ENCODE measurements around the gene EPHX1. TPM values are rescaled to one million over a fixed set of nuclear protein-coding genes. Genes with fewer than 3 reads are reported as not detected.
"Not testable (repeated sequence)": the region's sequence is repeated elsewhere in the genome, so short reads cannot be mapped to it uniquely, and the experiment has no call there.

EPHX1 gene
- total RNA-seq, 1 donor from 2014 or later: 43.7 TPM

- peak; percentile 99 for DNase-seq
Measured at GRCh38 chr1:225777583-225778336, 32.2 kb upstream of the EPHX1 start, which contains the start of gene SRP9. Gene SRP9, plus strand, starts transcription at chr1:225777826. Its CDS starts 115 bp downstream, at chr1:225777941.

- no peak for DNase-seq
Measured at GRCh38 chr1:225778337-225778669, 31.6 kb upstream of the EPHX1 start.

- DNase-seq: not testable (repeated sequence)
Measured at GRCh38 chr1:225779165-225779564, 30.8 kb upstream of the EPHX1 start.

- DNase-seq: no peak
Measured at GRCh38 chr1:225780134-225780533, 29.8 kb upstream of the EPHX1 start.

- no peak for DNase-seq
Measured at GRCh38 chr1:225780630-225781029, 29.3 kb upstream of the EPHX1 start.

- not testable (repeated sequence) for DNase-seq
Measured at GRCh38 chr1:225789142-225789541, 20.8 kb upstream of the EPHX1 start.

- DNase-seq: no peak
Measured at GRCh38 chr1:225794954-225795353, 15.0 kb upstream of the EPHX1 start.

GRCh38 chr1:225796097-225796496 is 13.8 kb upstream of the EPHX1 start:
- not testable (repeated sequence) for DNase-seq

- not testable (repeated sequence) for DNase-seq
Measured at GRCh38 chr1:225801146-225801545, 8.8 kb upstream of the EPHX1 start.

GRCh38 chr1:225806249-225806648 is 3.7 kb upstream of the EPHX1 start:
- DNase-seq: no peak

GRCh38 chr1:225806736-225807135 is 3.2 kb upstream of the EPHX1 start:
- not testable (repeated sequence) for DNase-seq

GRCh38 chr1:225808136-225808535 is 1.8 kb upstream of the EPHX1 start:
- DNase-seq: no peak

- peak; percentile 53 for DNase-seq
Measured at GRCh38 chr1:225810579-225811538, 935 bp downstream of the EPHX1 start.

- peak; percentile 42 for DNase-seq
Measured at GRCh38 chr1:225811622-225812487, 1.9 kb downstream of the EPHX1 start.

GRCh38 chr1:225812488-225813213 is 2.7 kb downstream of the EPHX1 start:
- no peak for DNase-seq

GRCh38 chr1:225813214-225813964 is 3.5 kb downstream of the EPHX1 start:
- peak; percentile 24 for DNase-seq

GRCh38 chr1:225814381-225814780 is 4.5 kb downstream of the EPHX1 start:
- DNase-seq: no peak

- DNase-seq: not testable (repeated sequence)
Measured at GRCh38 chr1:225815090-225815489, 5.2 kb downstream of the EPHX1 start.

- no peak for DNase-seq
Measured at GRCh38 chr1:225815526-225816178, 5.7 kb downstream of the EPHX1 start.

Data from dermis blood vessel endothelial cell (primary cell).